ENCODE data around the gene MRPL46.
"Not testable (repeated sequence)": the region's sequence is repeated elsewhere in the genome, so short reads cannot be mapped to it uniquely, and the experiment has no call there.

- TF ChIP-seq ZNF274 (IDR thresholded peaks at IDR 0.05; ENCODE audit: low read depth, low read length); SUZ12 (IDR thresholded peaks at IDR 0.05; ENCODE audit: extremely low read depth, insufficient read depth, insufficient read length): not testable (repeated sequence)
Observed at GRCh38 chr15:88434106-88434505, 33.1 kb downstream of the MRPL46 start.

Measured in NT2/D1 (cell line).